Heart left ventricle (tissue), 13 donors: Measurements from ENCODE around the gene CRYL1.

ENCODE experiments used
- CTCF ChIP-seq, 12 donors: fragments of 200-600 bp; sonication (generic) in 4 of 12; IDR thresholded peaks; one replicate each; pipeline versions ENCODE4 v1.5.0 to v1.8.0; 2018 to 2022; ENCODE audit warnings: antibody characterized with exemption in 12 of 12, mild to moderate bottlenecking in 5 of 12
- POLR2A ChIP-seq, 2 donors: fragments of 450-650 bp; IDR thresholded peaks; one replicate each; pipeline ENCODE4 v1.6.1; 2017; ENCODE audit warnings: antibody characterized with exemption in 2 of 2, mild to moderate bottlenecking in 2 of 2, moderate library complexity in 2 of 2
- donor health status: ischemic (EF 13 %, LVEDD 7.1; RV severe dilation, severe dysfunction).
- donor health status: DM: no; HTN: yes; CAD: no.
- donor health status: DM: no; HTN: no; CAD: no.
- donor health status: ischemic (EF 25% LVEDD 6.9; RV normal size, moderate dysfunction).
- donor health status: ischemic (EF 25% LVEDD 5.7; RV mildly dilated, moderate dysfunction).
- donor health status: ischemic (EF 35%, LVEDD 5.7; RV mildly dilated, moderate dysfunction).
- donor health status: nonischemic (EF 11% LVEDD 7.7; RV severe dilation, severe dysfunction).
- donor health status: DM: yes; HTN: yes; CAD: no.
- donor health status: PGD.
- donor health status: ischemic (EF 29% LVEDD 5.4; RV normal size, mild dysfunction).
- donor health status: nonischemic (EF 23%, LVEDD 6.1; RV moderate dilation, normal function).

- TF ChIP-seq CTCF (IDR thresholded peaks at IDR 0.05), result no peak
- TF ChIP-seq POLR2A (IDR thresholded peaks at IDR 0.05), result no peak
Observed at GRCh38 chr13:20561741-20562140, 36.1 kb upstream of the CRYL1 start.
